HG03378 (cell line): ENCODE results near the gene TADA1.
"Not testable (repeated sequence)": the region's sequence is repeated elsewhere in the genome, so short reads cannot be mapped to it uniquely, and the experiment has no call there.

ENCODE experiments used
- ATAC-seq: cut with Tn5 transposase; IDR thresholded peaks from one replicate; pipeline ENCODE4 v1.9.1; 2021; ENCODE audit warnings: mild to moderate bottlenecking, moderate library complexity; ENCODE audit not compliant: unreplicated experiment

Gene TADA1

DNA sequence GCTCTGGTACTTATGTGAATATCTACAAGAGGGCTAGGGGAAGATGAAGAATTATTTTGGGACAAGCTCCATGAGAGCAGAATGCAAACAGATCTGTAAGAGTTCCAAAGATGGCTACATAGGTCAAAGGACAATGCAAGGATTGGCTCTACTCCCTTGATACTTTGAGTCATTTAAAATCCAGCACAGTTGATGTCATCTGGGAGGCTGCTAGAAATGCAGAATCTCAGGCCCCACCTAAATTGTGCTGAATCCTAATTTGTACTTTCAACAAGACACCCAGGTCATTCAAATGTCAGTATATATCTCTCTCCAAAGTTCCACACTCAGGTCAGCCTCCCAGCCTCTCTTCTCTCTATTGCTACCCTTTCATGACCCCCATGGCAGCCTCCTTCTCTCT lies 23.7 kb upstream of the TADA1 start:
- no peak for ATAC-seq

DNA sequence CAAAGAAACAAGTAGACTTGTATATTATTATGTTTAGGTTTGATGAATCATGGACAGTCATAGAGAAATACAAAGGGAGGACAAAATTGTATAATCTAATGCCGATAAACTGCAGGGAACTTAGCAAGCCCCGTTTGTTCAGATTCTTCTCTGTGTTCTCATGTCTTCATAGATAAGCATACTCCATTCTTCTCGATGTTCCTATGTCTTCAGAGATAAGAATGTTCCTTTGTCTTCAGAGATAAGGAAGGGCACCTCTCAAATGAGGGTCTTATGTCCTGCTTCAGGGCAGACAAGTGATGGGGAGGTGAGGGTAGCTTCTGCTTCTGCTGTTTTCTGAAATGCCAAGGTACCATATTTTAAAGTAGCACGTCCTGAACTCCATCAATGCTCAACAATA lies 19.7 kb upstream of the TADA1 start:
- no peak for ATAC-seq

DNA sequence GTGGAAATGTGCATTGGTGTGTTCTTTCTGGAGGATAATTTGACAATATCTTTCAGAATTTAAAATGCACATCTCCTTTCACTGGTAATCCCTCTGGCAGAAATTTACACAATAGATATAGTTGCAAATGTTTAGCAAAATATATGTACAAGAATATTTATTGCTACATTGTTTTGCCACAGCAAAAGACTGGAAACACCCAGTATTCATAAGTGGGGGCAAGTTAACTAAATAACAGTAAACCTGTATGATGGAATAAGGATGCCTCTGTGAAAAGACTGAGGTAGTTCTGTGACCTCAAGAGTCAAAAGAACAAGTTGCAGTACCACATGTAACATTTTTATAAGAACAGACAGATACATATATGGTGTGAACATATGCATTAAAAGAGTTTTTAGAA lies 13.7 kb upstream of the TADA1 start:
- ATAC-seq = no peak

DNA sequence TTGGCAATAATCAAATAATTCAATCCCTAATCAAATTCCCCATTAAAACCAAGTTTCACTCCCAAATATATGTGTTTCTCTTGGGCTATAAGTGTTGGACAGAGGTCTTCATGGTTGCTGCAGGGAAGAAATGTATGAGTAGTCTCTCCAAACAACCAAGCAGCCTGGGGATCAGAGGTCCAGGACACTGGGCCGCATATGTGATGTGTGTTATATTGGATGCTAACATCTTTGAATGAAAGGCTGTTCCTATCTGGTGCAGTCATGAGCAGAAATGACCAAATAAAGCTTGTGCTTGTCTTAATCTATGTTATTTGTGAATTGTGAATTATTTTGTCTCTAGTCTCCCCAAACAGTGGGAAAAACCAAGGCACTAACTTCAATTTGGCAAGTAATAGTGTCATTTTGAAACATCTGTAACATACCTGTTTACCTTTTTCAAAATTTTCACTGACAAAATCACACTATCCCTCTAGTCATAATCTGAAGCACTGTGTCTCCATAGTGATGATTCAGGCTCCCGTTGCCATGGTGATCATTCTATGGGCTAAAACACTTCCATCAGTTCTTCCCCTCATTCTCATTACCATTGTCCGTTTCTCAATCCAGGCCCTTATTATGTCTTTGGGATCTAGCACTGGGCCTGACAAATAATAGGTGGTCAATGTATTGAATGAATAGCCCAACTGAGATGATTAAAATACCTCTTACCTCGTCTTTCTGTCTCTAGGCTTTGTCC lies 12.5 kb upstream of the TADA1 start:
- no peak for ATAC-seq

DNA sequence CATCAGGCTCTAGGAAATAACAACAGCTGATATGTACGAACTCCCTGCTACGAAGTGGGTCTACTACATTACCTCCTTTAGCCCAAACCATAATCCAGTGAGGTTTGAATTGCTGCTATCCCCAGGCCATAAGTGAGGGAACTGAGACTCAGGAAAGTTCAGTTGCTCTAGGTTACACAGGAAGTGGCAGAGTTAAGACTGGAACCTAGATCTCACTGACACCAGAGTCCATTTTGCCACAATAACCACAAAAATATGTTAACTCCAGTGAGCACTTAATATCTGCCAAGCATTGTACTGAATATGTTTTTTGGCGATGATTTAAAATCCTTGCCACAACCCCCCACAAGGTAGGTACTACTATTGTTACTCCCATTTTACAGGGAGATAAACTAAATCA lies 8.9 kb upstream of the TADA1 start:
- no peak for ATAC-seq

DNA sequence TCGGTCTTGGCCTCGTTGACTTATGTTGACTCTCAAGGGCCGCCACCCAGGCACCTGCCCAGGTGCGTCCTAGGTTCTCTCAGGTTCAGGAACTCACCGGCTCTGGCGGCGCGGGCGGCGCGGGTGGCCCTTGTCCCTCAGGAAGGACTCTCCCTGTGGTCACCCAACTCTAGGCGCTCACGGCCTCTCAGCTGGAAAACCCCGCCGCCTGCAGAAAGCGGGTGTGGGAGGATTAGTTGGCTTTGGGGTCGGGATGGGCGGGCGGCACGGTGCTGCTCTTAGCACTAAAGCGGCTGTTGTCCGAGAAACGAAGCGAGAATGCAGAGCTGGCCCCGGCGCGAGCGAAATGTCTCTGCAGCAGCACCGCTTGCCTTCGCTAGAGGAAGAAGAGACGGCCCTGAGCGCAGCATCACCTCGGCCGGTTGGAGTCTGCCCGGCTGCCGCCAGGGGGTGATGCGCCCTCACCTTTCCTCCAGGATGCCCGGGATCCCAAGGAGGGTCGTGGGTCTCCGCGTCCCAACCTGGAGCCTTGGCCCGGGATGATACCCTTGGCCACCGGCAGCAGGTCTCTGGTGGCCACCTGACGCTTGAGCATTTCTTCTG lies 8.1 kb upstream of the TADA1 start:
- no peak for ATAC-seq

DNA sequence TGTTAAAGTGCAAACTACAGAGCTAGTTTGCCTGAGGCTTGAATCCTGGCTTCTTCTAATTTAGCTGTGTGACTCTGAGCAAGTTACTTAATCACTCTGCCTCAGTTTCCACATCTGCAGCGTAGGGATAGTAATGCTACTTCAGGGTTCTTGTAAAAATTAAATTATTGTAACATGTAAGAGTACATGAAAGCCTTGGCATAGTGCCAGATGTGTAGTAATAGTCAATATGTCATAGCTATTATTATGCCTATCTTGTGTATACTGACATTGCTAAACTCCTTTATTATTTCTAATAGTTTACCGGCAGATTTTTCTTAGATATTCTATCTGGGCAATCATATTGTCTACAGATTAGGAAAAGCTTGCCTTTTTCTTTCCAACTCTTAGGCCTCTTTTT lies 6.8 kb upstream of the TADA1 start:
- ATAC-seq = no peak

DNA sequence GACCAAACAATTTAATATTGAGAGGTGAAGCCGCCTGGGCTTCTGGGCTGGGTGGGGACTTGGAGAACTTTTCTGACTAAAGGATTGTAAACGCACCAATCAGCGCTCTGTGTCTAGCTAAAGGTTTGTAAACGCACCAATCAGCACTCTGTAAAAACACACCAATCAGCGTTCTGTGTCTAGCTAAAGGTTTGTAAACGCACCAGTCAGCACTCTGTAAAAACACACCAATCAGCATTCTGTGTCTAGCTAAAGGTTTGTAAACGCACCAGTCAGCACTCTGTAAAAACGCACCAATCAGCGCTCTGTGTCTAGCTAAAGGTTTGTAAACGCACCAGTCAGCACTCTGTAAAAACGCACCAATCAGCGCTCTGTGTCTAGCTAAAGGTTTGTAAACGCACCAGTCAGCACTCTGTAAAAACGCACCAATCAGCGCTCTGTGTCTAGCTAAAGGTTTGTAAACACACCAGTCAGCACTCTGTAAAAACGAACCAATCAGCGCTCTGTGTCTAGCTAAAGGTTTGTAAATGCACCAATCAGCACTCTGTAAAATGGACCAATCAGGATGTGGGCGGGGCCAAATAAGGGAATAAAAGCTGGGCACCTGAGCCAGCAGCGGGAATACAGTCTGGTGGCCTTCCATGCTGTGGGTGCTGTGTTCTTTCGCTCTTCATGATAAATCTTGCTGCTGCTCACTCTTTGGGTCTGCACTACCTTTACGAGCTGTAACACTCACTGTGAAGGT lies 2.3 kb upstream of the TADA1 start:
- ATAC-seq = not testable (repeated sequence)

DNA sequence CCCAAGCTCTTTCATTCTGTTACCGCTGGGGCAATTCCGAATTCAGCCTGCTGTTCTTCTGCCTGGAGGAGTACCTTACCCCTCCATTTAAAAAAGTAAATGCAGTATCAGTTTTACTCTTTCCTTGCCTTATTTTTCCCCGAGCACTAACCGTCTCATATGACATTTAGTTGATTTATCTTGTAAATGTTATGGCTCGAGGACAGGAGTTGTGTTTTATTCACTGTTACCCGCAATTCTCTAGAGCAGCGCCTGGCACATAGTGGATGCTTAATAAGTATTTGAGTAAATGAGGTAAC lies 425 bp upstream of the TADA1 start:
- ATAC-seq = no peak

DNA sequence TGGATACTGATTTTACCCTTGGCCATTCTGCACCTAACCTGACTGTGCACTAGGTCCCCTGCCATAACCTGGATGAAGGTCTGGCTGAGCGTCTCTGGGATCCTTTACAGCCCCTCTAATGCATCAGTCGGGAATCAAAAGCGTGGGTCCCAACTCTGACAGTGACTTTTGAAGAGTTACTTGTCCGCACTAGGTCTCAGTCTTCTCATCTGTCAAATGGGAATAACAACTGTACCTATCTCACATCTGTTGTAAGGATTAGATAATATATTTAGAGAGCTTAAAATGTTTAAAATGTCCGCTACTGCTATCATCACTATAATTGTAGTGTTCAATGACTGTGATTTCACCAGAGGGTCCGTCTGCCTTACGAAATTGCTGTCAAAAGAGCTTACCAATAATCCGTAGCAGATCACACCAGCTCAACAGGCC lies 746 bp downstream of the TADA1 start:
- ATAC-seq = no peak

DNA sequence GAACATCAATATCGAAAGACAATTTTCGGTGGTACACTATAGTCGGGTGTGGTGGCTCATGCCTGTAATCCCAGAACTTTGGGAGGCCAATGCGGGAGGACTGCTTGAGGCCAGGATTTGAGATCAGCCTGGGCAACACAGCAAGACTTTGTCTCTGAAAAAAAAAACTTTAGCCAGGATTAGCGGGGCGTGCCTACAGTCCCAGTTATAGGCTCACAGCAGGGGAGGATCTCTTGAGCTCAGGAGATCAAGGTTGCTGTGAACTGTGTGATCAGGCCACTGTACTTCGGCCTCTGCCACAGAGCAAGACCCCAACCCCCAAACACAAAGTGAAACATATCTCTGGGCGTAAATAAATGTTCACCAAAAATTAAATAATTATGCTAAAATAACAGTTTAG lies 1.6 kb downstream of the TADA1 start:
- ATAC-seq = no peak

DNA sequence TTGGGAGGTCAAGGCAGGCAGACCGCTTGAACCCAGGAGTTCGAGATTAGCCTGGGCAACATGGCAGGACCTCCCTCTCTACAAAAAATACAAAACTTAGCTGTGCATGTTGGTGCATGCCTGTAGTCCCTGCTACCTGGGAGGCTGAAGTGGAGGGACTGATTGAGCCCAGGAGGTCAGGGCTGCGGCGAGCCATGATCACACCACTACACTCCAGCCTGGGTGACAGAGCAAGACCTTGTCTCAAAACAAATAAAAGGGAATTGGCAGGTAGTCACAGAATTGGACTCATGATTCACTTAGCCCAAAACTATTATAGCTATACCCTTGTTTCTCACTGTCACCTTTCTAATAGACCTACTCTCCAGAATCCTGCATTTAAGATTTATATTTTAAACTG lies 5.5 kb downstream of the TADA1 start:
- ATAC-seq = no peak

DNA sequence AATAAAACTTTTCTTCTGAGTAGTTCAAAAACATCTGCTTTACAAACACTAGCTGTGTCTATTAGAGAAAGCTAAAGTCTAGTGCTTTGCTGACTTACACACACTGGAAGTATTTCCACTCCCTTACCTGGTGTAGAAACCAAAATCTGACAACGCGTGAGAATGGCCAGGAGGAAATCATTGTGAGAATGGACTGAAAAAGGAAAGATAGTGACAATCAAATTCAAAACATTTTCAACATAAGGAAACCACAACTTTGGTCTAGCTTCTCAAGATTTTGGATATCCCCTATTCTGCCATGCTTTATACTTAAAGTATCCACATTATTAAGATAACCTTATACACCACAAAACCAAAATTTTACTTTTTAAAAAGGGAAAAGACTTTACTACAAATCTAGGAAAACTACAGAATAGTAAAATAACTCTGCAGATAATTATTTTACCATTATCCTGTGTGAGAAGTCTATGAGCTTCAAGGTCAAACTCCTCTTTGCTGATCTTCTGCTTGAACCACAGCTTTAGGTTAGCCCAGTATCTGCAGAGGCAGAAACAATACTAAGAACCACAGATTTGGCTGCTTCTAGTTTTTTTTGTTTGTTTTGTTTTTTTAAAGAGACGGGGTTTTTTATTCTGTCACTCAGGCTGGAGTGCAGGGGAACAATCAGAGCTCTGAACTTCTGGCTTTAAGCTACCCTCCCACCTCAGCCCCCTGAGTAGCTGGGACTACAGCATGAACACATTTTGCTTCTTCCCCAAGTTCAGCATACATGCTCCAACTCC lies 6.6 kb downstream of the TADA1 start:
- no peak for ATAC-seq

DNA sequence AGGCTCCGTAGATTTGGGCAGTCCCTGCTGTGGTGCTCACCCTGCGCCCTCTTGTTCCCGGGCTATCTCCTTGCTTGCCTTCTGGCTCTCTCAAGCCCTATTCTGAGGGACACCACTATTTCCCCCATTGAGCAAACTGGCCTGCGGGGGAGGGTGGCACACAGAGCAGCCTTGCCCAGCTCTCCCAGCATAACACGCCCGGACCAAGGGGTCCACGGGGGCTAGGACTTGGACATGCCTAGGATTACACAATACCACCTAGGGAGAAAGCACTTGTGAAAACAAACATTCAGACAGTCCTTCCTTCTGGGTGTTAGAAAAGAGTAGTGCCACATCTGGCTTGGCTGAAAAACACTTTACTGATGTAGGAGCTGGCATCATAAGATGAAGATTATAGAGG lies 7.4 kb downstream of the TADA1 start:
- no peak for ATAC-seq

DNA sequence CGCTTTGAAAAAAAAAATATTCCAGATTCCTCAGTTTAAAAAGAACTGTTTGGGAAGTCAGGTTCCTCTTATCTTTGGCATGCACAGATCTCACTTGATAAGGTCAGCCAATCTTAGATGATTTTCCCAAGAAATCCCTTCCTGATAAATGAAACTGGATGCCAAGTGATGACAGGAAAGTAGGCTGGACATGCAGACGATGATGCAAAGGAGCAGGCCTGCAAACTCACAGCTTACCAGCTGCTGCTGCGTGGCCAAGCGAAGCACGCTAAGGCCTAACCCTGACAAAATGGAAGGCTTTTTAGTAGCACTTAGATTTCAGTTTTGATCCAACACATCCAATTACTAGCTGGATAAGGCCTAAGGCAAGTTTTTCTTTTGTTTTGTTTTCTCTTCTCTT lies 10.1 kb downstream of the TADA1 start:
- ATAC-seq = no peak

DNA sequence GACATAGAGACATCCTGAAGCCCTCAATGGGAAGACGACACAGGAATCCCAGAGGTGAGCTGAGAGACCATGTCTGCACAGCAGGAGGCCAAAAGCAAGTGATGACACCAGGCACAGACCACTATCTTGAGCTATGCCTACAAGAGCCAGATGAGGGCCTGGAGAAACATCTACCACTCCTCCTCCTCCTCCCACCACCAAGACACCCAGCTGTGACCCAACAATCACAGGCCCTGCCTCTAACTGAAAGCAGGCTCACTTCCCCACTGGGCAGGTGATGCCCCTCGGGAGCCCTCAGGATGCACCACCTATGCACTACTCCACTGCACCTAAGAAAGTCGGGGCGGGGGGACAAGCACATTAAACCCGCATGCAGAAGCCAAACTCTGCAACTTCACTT lies 16.5 kb downstream of the TADA1 start:
- no peak for ATAC-seq

DNA sequence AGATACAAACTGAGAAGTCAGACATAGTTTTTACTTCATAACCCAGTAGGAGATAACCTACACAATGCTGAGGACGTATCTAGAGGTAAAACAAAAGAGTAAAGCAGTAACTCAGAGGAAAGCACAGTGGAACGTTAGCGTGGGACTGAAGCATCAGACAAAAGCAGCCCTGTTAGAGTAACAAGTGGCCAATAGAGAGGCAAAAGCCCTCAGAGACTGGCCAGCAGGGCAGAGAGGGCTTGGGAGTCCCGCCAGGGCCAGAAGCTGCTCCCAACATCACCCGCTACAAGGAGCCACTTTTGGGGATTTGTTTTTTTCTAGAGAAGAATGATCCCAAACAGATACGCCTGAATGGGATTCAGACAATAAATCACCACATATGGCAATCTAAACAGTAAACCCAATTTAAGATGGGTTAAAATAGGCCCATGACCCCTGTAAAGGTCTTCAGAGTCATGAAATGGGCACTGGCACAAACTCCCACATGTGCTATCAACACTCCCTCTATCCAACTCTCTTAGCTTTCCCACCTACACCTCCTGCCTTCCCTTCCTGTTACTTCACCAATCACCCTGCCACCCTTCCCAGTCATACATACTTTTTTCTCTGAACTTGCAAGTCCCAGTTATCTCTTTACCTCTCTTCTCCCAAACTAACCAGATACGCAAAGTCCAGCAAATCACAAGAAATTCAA lies 17.2 kb downstream of the TADA1 start:
- no peak for ATAC-seq

DNA sequence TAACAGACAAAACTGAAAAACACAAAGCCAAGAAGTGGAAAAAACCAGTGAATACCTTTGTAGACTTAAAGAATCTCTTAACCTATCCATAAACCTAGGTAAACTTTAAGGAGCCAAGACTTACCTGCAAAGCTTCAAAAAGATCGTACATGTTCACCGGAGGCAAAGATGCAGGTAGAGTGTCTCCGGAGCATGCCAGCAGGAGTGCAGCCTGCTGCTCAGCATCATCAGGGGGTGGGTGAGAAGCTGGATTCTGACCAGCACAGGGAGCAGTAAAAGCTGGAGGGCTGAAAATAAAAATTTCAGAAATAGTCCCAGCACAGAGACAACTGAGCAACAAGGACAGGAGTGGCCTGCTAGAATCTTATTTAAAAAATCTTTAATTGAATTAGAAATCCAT lies 18.1 kb downstream of the TADA1 start:
- no peak for ATAC-seq

DNA sequence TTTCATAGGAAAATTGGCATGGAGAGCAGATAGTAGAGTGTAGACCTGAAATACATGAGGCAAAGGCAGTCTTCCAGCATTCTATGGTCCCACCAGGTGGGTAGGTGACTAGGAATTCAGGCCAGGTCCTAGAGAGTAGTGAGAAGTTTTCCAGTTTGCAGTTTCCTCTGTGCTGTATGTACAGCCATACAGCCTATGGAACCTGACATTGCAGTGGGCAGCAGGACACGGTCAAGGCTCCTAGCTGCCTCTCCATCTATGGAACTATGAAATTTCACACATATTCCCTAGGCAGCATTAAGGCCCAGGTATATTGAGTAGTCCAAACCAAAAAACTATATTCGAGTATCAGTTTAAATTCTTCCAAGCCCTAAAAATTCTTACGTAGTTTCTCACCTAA lies 20.5 kb downstream of the TADA1 start:
- ATAC-seq = no peak

DNA sequence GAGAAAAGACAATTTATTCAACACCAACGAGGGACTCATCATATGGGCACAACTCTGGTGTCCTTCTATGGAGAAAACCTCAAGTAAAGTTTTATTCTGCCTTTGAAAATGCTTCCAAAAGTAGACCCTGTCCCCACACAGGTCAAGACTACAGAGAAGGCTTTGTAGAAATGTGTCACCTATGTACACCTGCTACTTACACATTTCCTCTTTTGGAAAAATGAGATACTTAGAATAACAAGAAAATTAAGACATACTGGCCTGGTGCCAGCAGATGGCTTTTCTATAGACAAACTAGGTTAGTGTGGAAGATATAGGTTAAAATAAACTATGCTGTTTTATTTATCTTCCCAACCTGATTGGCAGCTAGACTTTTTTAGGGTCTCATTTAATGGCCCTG lies 23.1 kb downstream of the TADA1 start:
- ATAC-seq = no peak

DNA sequence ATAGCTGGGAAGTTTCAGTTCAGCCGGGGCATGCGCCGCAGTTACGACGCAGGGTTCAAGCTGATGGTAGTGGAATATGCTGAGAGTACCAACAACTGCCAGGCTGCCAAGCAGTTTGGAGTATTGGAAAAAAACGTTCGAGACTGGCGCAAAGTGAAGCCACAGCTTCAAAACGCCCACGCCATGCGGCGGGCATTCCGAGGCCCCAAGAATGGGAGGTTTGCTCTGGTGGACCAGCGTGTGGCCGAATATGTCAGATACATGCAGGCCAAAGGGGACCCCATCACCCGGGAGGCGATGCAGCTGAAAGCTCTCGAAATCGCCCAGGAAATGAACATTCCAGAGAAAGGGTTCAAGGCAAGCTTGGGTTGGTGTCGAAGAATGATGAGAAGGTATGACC lies 26.9 kb downstream of the TADA1 start:
- no peak for ATAC-seq
